Measurements from ENCODE around the gene SYCN. TPM values are rescaled to one million over a fixed set of nuclear protein-coding genes. Genes with fewer than 3 reads are reported as not detected.

The SYCN gene
- total RNA-seq, 2 experiments from 2014 or later = not detected

DNA sequence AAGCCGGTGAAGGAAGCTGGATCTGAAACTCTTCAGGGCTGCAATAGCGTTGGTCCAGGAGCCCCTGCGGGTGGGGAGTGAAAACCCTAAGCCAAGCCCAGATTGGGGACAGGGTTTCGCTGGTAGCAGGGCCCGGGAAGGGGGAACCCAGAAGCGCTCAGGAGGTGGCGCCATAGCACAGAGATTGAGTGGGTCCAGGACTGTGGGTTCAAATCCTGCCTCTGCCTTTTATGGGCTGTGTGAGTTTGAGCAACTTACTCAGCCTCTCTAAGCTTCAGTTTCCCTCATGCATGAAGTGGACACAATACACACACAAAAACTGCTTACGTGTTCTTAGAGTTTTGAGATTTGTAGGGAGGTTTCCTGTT is 8.3 kb upstream of the SYCN start:
- Histone ChIP-seq H2AFZ (ENCODE audit: low read length) (no peak overlapping the region), H3K79me2 (ENCODE audit: insufficient read depth, low read depth, low read length) (no peaks in the 10 kb centered on the region), H3K36me3 (ENCODE audit: insufficient read depth, low read length) (no peaks in the 10 kb centered on the region), H3K9me3 (ENCODE audit: low read length) (no peaks in the 10 kb centered on the region), H3K9me2 (ENCODE audit: insufficient read depth, low read length) (no peaks in the 10 kb centered on the region), H3K4me1 (ENCODE audit: insufficient read depth, low read length, poor library complexity, severe bottlenecking) (no peaks in the 10 kb centered on the region), H3K4me3 (ENCODE audit: low read depth, low read length, poor library complexity, severe bottlenecking) (no peak overlapping the region), H4K20me1 (ENCODE audit: insufficient read depth, low read length) (no peaks in the 10 kb centered on the region), H3K27ac (ENCODE audit: low read depth, low read length, poor library complexity, severe bottlenecking) (no peak overlapping the region), H3K4me2 (ENCODE audit: low read length) (no peak overlapping the region)
- intact Hi-C loops (cut with micrococcal nuclease; ENCODE audit: unreplicated experiment) = loop anchor here (1.0 kb wide), 2 partner anchors 116 to 199 kb away; no protein-coding TSS in a partner anchor
- CTCF ChIA-PET (ENCODE audit: unreplicated experiment) = no interaction called here
- no TSS peak for BruUV-seq (replicated peaks)
- POLR2A ChIA-PET = interaction anchor here (0.7 to 1.0 kb wide), 2 partner anchors 111 to 178 kb away, joined by 4 to 5 read pairs; partner anchors contain the start of gene PAF1
- TF ChIP-seq CTCF (conservative IDR thresholded peaks at IDR 0.05; ENCODE audit: low read length) (peak; percentile 78), EZH2phosphoT487 (IDR thresholded peaks at IDR 0.05; ENCODE audit: borderline replicate concordance, low read depth, low read length) (no peak)
- peak; percentile 62 for DNase-seq (ENCODE audit: low spot score)

GRCh38 chr19:39211731-39212374 is 7.8 kb upstream of the SYCN start:
- intact Hi-C loops (cut with micrococcal nuclease; ENCODE audit: unreplicated experiment) = loop anchor here (1.0 kb wide), 2 partner anchors 116 to 199 kb away; no protein-coding TSS in a partner anchor
- POLR2A ChIA-PET = interaction anchor here (0.7 to 1.0 kb wide), 3 partner anchors 112 to 202 kb away, joined by 3 to 5 read pairs (median 4); partner anchors contain the start of gene PAF1
- no peaks in the 10 kb centered on the region for H3K9me3 ChIP-seq (ENCODE audit: low read length)
- no peaks in the 10 kb centered on the region for H4K20me1 ChIP-seq (ENCODE audit: insufficient read depth, low read length)
- H3K4me2 ChIP-seq (ENCODE audit: low read length) = no peak overlapping the region
- DNase-seq (ENCODE audit: low spot score) = no peak
- no peak overlapping the region for H2AFZ ChIP-seq (ENCODE audit: low read length)
- H3K4me1 ChIP-seq (ENCODE audit: insufficient read depth, low read length, poor library complexity, severe bottlenecking) = no peaks in the 10 kb centered on the region
- H3K27ac ChIP-seq (ENCODE audit: low read depth, low read length, poor library complexity, severe bottlenecking) = no peak overlapping the region
- CTCF ChIA-PET (ENCODE audit: unreplicated experiment) = no interaction called here
- no peak for TF ChIP-seq CTCF (conservative IDR thresholded peaks at IDR 0.05; ENCODE audit: low read length)
- no peak for TF ChIP-seq EZH2phosphoT487 (IDR thresholded peaks at IDR 0.05; ENCODE audit: borderline replicate concordance, low read depth, low read length)
- no TSS peak for BruUV-seq (replicated peaks)
- H3K36me3 ChIP-seq (ENCODE audit: insufficient read depth, low read length) = no peaks in the 10 kb centered on the region
- H3K9me2 ChIP-seq (ENCODE audit: insufficient read depth, low read length) = no peaks in the 10 kb centered on the region
- no peaks in the 10 kb centered on the region for H3K79me2 ChIP-seq (ENCODE audit: insufficient read depth, low read depth, low read length)
- H3K4me3 ChIP-seq (ENCODE audit: low read depth, low read length, poor library complexity, severe bottlenecking) = no peak overlapping the region

GRCh38 chr19:39209196-39209595 is 5.1 kb upstream of the SYCN start:
- no peak overlapping the region for H3K27ac ChIP-seq (ENCODE audit: low read depth, low read length, poor library complexity, severe bottlenecking)
- H3K4me2 ChIP-seq (ENCODE audit: low read length) = no peak overlapping the region
- BruUV-seq (replicated peaks) = no TSS peak
- ChIA-PET CTCF (ENCODE audit: unreplicated experiment) (no interaction called here), POLR2A (no interaction called here)
- intact Hi-C loops (cut with micrococcal nuclease; ENCODE audit: unreplicated experiment) = no loop called here
- no peak overlapping the region for H3K4me3 ChIP-seq (ENCODE audit: low read depth, low read length, poor library complexity, severe bottlenecking)
- H3K79me2 ChIP-seq (ENCODE audit: insufficient read depth, low read depth, low read length) = no peaks in the 10 kb centered on the region
- no peaks in the 10 kb centered on the region for H4K20me1 ChIP-seq (ENCODE audit: insufficient read depth, low read length)
- DNase-seq (ENCODE audit: low spot score) = no peak
- H3K9me2 ChIP-seq (ENCODE audit: insufficient read depth, low read length) = no peaks in the 10 kb centered on the region
- no peaks in the 10 kb centered on the region for H3K36me3 ChIP-seq (ENCODE audit: insufficient read depth, low read length)
- H3K4me1 ChIP-seq (ENCODE audit: insufficient read depth, low read length, poor library complexity, severe bottlenecking) = no peaks in the 10 kb centered on the region
- H3K9me3 ChIP-seq (ENCODE audit: low read length) = no peaks in the 10 kb centered on the region
- TF ChIP-seq EZH2phosphoT487 (IDR thresholded peaks at IDR 0.05; ENCODE audit: borderline replicate concordance, low read depth, low read length) = no peak
- TF ChIP-seq CTCF (conservative IDR thresholded peaks at IDR 0.05; ENCODE audit: low read length) = no peak
- H2AFZ ChIP-seq (ENCODE audit: low read length) = no peak overlapping the region

All from OCI-LY7 (cell line).